ENCODE data around the gene TTC32. TPM values are rescaled to one million over a fixed set of nuclear protein-coding genes. Genes with fewer than 3 reads are reported as not detected.

The TTC32 gene
- total RNA-seq (ENCODE audit: low replicate concordance), result 21.3 and 27.9 TPM in 2 replicates

GRCh38 chr2:19901442-19902215 lies at the start of gene TTC32:
TTC32 (minus strand) TSS chr2:19901983; CDS start chr2:19901854, 129 bp downstream.
- H3K27ac Mint-ChIP-seq, result peak within 1 kb of the TSS; percentile 100
- Histone ChIP-seq H3K27ac (peak within 1 kb of the TSS; percentile 84), H3K36me3 (no peaks in the 10 kb centered on the region), H4K20me1 (ENCODE audit: low read depth) (peaks cover 30% of the 10 kb centered on the region), H3K4me2 (peak within 1 kb of the TSS; percentile 99), H3K9ac (peak within 1 kb of the TSS; percentile 96), H3F3A (ENCODE audit: low read depth) (peaks cover 13% of the 10 kb centered on the region), H3K4me1 (peaks cover 28% of the 10 kb centered on the region), H3K9me3 (ENCODE audit: low read depth) (no peaks in the 10 kb centered on the region), H3K4me3 (peak within 1 kb of the TSS; percentile 89), H3K27me3 (no peaks in the 10 kb centered on the region), H2AFZ (replicated peaks) (peak within 1 kb of the TSS; percentile 93), H3K79me2 (ENCODE audit: low read depth) (peaks cover 52% of the 10 kb centered on the region)
- no peaks in the 10 kb centered on the region for H3K9me3 Mint-ChIP-seq
- H3K36me3 Mint-ChIP-seq, result no peaks in the 10 kb centered on the region
- peak; percentile 96 for DNase-seq (ENCODE audit: low spot score)
- peaks cover 2% of the 10 kb centered on the region for H3K27me3 Mint-ChIP-seq (ENCODE audit: insufficient read depth, low read depth)
- TF ChIP-seq CTCF (IDR thresholded peaks at IDR 0.05), result no peak
- no peak for TF ChIP-seq EZH2phosphoT487 (IDR thresholded peaks at IDR 0.05)
- TF ChIP-seq EZH2 (IDR thresholded peaks at IDR 0.05), result no peak
- H3K4me1 Mint-ChIP-seq, result peaks cover 28% of the 10 kb centered on the region
- peak within 1 kb of the TSS; percentile 99 for H3K4me3 Mint-ChIP-seq

- no peaks in the 10 kb centered on the region for H3K4me1 ChIP-seq
- Mint-ChIP-seq H3K9me3 (no peaks in the 10 kb centered on the region), H3K36me3 (peaks cover 8% of the 10 kb centered on the region), H3K4me1 (peaks cover 15% of the 10 kb centered on the region), H3K4me3 (no peak overlapping the region), H3K27me3 (ENCODE audit: insufficient read depth, low read depth) (no peaks in the 10 kb centered on the region), H3K27ac (no peak overlapping the region)
- no peaks in the 10 kb centered on the region for H3K9me3 ChIP-seq (ENCODE audit: low read depth)
- no peaks in the 10 kb centered on the region for H3K79me2 ChIP-seq (ENCODE audit: low read depth)
- no peaks in the 10 kb centered on the region for H3K27me3 ChIP-seq
- peaks cover 3% of the 10 kb centered on the region for H4K20me1 ChIP-seq (ENCODE audit: low read depth)
- H2AFZ ChIP-seq (replicated peaks), result no peak overlapping the region
- DNase-seq (ENCODE audit: low spot score), result no peak
- peaks cover 15% of the 10 kb centered on the region for H3F3A ChIP-seq (ENCODE audit: low read depth)
- no peak overlapping the region for H3K9ac ChIP-seq
- no peak overlapping the region for H3K27ac ChIP-seq
- TF ChIP-seq CTCF (IDR thresholded peaks at IDR 0.05), result no peak
- no peak for TF ChIP-seq EZH2phosphoT487 (IDR thresholded peaks at IDR 0.05)
- no peak for TF ChIP-seq EZH2 (IDR thresholded peaks at IDR 0.05)
- no peaks in the 10 kb centered on the region for H3K36me3 ChIP-seq
- no peak overlapping the region for H3K4me3 ChIP-seq
- no peak overlapping the region for H3K4me2 ChIP-seq
These were observed 47.3 kb upstream of the TTC32 start for GRCh38 chr2:19949071-19949470.

- Mint-ChIP-seq H3K36me3 (peaks cover 8% of the 10 kb centered on the region), H3K27ac (no peak overlapping the region), H3K27me3 (ENCODE audit: insufficient read depth, low read depth) (no peaks in the 10 kb centered on the region), H3K4me3 (no peak overlapping the region), H3K9me3 (no peaks in the 10 kb centered on the region), H3K4me1 (peaks cover 18% of the 10 kb centered on the region)
- Histone ChIP-seq H2AFZ (replicated peaks) (no peak overlapping the region), H3K9ac (no peak overlapping the region), H3K27ac (no peak overlapping the region), H3F3A (ENCODE audit: low read depth) (peaks cover 20% of the 10 kb centered on the region), H3K36me3 (no peaks in the 10 kb centered on the region), H4K20me1 (ENCODE audit: low read depth) (peaks cover 3% of the 10 kb centered on the region), H3K9me3 (ENCODE audit: low read depth) (no peaks in the 10 kb centered on the region), H3K79me2 (ENCODE audit: low read depth) (no peaks in the 10 kb centered on the region), H3K4me3 (no peak overlapping the region), H3K4me2 (no peak overlapping the region), H3K4me1 (no peaks in the 10 kb centered on the region), H3K27me3 (no peaks in the 10 kb centered on the region)
- no peak for TF ChIP-seq EZH2phosphoT487 (IDR thresholded peaks at IDR 0.05)
- no peak for TF ChIP-seq EZH2 (IDR thresholded peaks at IDR 0.05)
- no peak for TF ChIP-seq CTCF (IDR thresholded peaks at IDR 0.05)
- no peak for DNase-seq (ENCODE audit: low spot score)
These were observed 45.6 kb upstream of the TTC32 start for GRCh38 chr2:19947184-19947940.
